GM13976 (cell line): ENCODE measurements around the gene CBFA2T3.

Source experiments
- DNase-seq: peaks from one replicate; pipeline ENCODE4 v3.0.0; 2012; ENCODE audit warnings: low spot score
- in situ Hi-C: fragments of 300-500 bp; cut with MboI; formaldehyde crosslinking; loops from one replicate; pipeline ENCODE4 v1.12.0; 2022; ENCODE audit warnings: low sequenced_read_pairs, mixed read lengths, inconsistent platforms; ENCODE audit not compliant: unreplicated experiment
- TF ChIP-seq, protein P1 (sequence below): IDR thresholded peaks from 2 replicates; pipeline ENCODE4 v1.5.1; 2012; ENCODE audit warnings: borderline replicate concordance, mild to moderate bottlenecking; ENCODE audit not compliant: insufficient read depth; ENCODE audit errors: extremely low read depth, missing control alignments, control extremely low read depth

CBFA2T3 gene

DNA sequence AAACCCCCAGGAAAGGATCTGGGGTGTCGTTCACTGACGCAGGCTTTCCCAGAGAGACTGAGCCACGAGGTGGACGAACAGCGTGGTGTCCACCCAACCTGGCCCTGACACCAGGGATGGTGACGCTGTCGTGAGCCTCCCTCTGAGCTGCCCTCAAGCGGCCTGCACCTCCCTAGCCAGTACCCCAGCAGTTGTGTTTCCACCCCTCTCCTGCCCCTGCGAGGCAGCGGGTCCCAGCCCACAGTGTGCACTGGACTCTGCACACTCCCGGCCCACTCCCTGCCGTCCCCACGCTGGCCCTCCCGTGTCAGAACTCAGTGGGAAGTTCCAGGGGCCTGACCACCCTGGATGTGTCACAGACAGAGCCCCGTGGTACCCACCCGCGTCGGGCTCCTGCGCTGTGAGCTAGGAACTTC lies 39.8 kb downstream of the CBFA2T3 start:
- DNase-seq: no peak
- TF ChIP-seq, protein P1, sequence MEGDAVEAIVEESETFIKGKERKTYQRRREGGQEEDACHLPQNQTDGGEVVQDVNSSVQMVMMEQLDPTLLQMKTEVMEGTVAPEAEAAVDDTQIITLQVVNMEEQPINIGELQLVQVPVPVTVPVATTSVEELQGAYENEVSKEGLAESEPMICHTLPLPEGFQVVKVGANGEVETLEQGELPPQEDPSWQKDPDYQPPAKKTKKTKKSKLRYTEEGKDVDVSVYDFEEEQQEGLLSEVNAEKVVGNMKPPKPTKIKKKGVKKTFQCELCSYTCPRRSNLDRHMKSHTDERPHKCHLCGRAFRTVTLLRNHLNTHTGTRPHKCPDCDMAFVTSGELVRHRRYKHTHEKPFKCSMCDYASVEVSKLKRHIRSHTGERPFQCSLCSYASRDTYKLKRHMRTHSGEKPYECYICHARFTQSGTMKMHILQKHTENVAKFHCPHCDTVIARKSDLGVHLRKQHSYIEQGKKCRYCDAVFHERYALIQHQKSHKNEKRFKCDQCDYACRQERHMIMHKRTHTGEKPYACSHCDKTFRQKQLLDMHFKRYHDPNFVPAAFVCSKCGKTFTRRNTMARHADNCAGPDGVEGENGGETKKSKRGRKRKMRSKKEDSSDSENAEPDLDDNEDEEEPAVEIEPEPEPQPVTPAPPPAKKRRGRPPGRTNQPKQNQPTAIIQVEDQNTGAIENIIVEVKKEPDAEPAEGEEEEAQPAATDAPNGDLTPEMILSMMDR: no peak
- in situ Hi-C loops: loop anchor here (10.0 kb wide), 1 partner anchor 228 kb away; no protein-coding TSS in a partner anchor

DNA sequence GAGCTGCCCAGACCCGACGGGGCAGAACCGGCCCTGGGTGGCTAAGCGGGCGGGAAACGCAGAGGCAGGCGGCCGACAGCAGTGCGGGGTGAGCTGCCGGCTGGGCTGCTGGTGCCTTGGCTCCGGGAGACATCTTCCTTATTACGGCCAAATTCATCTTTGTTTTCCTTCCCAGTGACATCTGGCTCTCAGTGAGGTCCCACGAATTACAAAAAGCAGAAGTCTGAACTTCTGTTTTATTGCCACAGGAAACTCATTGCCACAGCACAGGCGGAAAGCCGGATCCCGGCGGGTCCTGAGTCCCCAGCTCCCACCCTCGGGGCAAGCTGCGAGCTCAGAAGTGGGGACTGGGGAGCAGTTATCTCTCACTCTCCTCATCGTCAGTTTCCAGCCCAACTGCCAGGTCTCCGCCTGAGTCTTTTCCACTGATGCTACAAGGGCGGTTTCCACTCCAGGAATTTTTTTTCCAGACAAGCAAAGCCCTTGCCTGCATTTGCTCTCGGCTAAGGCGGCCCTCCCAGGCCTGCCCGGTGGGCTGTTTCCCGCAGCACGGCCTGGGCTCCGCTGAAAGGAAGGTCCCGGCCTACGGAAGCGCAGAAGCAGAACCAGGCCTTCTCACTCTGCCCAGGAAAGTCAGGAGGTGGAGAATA lies 40.3 kb downstream of the CBFA2T3 start:
- TF ChIP-seq, protein P1: no peak
- peak; percentile 55 for DNase-seq
- in situ Hi-C loops: loop anchor here (10.0 kb wide), 1 partner anchor 228 kb away; no protein-coding TSS in a partner anchor

DNA sequence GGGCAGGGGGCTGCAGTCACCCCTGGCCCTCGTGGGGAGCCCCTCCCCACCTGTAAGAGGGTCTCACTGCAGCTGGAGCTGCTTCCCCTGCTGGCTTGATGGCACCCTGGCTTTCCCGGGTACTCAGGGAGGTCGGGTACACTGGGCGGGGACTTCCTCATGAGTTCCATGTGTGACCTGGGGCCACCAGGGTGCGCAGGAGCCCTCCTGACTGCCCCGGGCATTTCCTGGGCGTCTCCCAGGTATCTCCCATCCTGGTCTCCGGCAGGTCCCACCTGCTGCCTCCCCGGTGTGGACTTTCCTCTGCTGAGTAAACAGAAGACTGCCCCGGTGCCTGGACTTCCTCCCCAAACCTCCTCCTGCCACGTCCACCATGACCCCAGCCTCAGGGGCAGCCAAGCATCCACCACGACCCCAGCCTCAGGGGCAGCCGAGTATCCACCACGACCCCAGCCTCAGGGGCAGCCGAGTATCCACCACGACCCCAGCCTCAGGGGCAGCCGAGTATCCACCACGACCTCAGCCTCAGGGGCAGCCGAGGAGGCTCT lies 40.9 kb downstream of the CBFA2T3 start:
- in situ Hi-C loops: loop anchor here (10.0 kb wide), 1 partner anchor 229 kb away; no protein-coding TSS in a partner anchor
- DNase-seq: peak; percentile 70
- TF ChIP-seq, protein P1: peak; percentile 7

DNA sequence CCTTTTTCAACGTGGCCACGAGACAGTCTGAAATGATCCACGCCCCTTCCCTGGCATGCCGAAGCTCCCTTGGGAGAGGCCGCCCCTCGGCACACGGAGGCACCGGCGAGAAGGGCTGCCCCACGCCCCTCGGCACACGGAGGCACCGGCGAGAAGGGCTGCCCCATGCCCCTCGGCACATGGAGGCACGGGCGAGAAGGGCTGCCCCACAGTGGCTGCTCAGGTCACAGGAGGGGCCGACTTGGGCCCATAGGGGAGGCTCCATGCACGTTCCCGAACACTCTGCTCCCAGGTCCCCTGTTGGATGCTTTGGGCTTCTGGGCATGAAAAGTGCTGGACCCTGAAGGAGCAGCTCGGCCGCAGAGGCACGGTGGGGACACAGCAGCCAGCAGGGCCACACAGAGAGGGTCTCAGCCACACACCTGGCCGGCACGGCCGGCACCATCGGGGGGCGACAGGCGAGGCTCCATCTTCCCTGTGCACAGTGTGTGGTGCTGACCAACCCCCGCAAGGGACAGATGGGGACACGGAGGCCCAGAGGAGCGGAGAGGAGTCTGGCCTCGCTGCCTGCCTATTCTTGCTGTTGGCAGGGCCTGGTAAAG lies 42.8 kb downstream of the CBFA2T3 start:
- no peak for DNase-seq
- in situ Hi-C loops: loop anchor here (10.0 kb wide), 1 partner anchor 231 kb away; no protein-coding TSS in a partner anchor
- TF ChIP-seq, protein P1: no peak

DNA sequence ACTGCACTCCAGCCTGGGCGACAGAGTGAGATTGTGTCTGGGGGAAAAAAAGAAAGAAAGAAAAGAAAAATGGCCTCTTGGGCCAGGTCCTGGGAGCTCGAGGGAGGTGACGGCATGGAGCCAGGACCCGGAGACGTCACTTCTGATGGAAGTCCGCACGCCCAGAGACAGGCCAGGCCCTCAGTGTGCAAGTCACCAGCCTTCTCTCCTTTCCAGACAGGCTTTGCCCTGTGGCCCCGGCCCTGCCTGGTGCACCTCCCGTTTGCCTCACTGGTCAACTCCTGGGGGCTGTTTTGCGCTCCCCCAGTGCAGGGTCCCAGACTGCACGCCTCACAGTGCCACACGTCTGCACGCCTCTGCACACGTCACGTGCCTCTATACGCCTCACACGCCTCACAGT lies 44.1 kb downstream of the CBFA2T3 start:
- TF ChIP-seq, protein P1: no peak
- in situ Hi-C loops: loop anchor here (10.0 kb wide), 1 partner anchor 232 kb away; no protein-coding TSS in a partner anchor

DNA sequence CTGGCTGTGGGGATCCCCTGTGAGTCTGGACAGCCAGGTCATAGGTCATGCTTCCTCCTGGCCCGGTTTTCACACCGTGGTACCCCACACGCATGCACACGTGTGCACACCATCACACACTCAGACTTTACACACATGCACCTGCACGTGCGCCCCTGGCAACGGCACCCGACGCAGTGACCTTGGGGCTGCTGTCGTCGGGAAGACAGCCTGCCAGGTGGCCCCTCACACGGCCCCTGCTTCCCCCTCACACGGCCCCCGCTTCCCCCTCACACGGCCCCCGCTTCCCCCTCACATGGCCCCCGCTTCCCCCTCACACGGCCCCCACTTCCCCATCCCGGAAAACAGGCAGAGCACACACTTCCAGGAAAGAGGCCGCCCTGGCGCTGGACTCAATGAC lies 45.1 kb downstream of the CBFA2T3 start:
- TF ChIP-seq, protein P1: no peak
- no peak for DNase-seq
- in situ Hi-C loops: loop anchor here (10.0 kb wide), 1 partner anchor 233 kb away; no protein-coding TSS in a partner anchor

More for the DNA sequence above, 44.1 kb downstream of the CBFA2T3 start:
- DNase-seq: no peak
